ENCODE measurements around the gene PHLDB1. TPM values are rescaled to one million over a fixed set of nuclear protein-coding genes. Genes with fewer than 3 reads are reported as not detected.

PHLDB1 gene
- polyA plus RNA-seq, 4 donors: 103 to 191 (median 146) TPM

- no peak for DNase-seq (ENCODE audit: low read depth in 4 of 4, low spot score in 2 of 4)
Measured at GRCh38 chr11:118621071-118621783, 13.8 kb downstream of the PHLDB1 start.

GRCh38 chr11:118621784-118622375 lies 14.5 kb downstream of the PHLDB1 start:
- no peak for DNase-seq (ENCODE audit: low read depth in 4 of 4, low spot score in 2 of 4)

GRCh38 chr11:118622376-118623268 lies 15.2 kb downstream of the PHLDB1 start:
- no peak for DNase-seq (ENCODE audit: low read depth in 4 of 4, low spot score in 2 of 4)

GRCh38 chr11:118623269-118623655 lies 15.8 kb downstream of the PHLDB1 start:
- DNase-seq (ENCODE audit: low read depth in 4 of 4, low spot score in 2 of 4): no peak

GRCh38 chr11:118625036-118625690 lies 17.7 kb downstream of the PHLDB1 start:
- no peak for DNase-seq (ENCODE audit: low read depth in 4 of 4, low spot score in 2 of 4)

- no peak for DNase-seq (ENCODE audit: low read depth in 4 of 4, low spot score in 2 of 4)
Measured at GRCh38 chr11:118625976-118626375, 18.6 kb downstream of the PHLDB1 start.

- no peak for DNase-seq (ENCODE audit: low read depth in 4 of 4, low spot score in 2 of 4)
Measured at GRCh38 chr11:118627566-118627965, 20.2 kb downstream of the PHLDB1 start.

- DNase-seq (ENCODE audit: low read depth in 4 of 4, low spot score in 2 of 4): no peak
Measured at GRCh38 chr11:118628031-118628430, 20.6 kb downstream of the PHLDB1 start.

GRCh38 chr11:118628432-118628831 lies 21.0 kb downstream of the PHLDB1 start:
- no peak for DNase-seq (ENCODE audit: low read depth in 4 of 4, low spot score in 2 of 4)

- no peak for DNase-seq (ENCODE audit: low read depth in 4 of 4, low spot score in 2 of 4)
Measured at GRCh38 chr11:118628861-118629549, 21.6 kb downstream of the PHLDB1 start.

- DNase-seq (ENCODE audit: low read depth in 4 of 4, low spot score in 2 of 4): no peak
Measured at GRCh38 chr11:118629761-118630661, 22.6 kb downstream of the PHLDB1 start.

- no peak for DNase-seq (ENCODE audit: low read depth in 4 of 4, low spot score in 2 of 4)
Measured at GRCh38 chr11:118631142-118631909, 23.9 kb downstream of the PHLDB1 start.

GRCh38 chr11:118632577-118633318 lies 25.3 kb downstream of the PHLDB1 start:
- no peak for DNase-seq (ENCODE audit: low read depth in 4 of 4, low spot score in 2 of 4)

GRCh38 chr11:118633319-118633690 lies 25.9 kb downstream of the PHLDB1 start:
- DNase-seq (ENCODE audit: low read depth in 4 of 4, low spot score in 2 of 4): no peak

- no peak for DNase-seq (ENCODE audit: low read depth in 4 of 4, low spot score in 2 of 4)
Measured at GRCh38 chr11:118633979-118634378, 26.6 kb downstream of the PHLDB1 start.

- DNase-seq (ENCODE audit: low read depth in 4 of 4, low spot score in 2 of 4): no peak
Measured at GRCh38 chr11:118634431-118635236, 27.2 kb downstream of the PHLDB1 start.

GRCh38 chr11:118635237-118635591 lies 27.8 kb downstream of the PHLDB1 start:
- DNase-seq (ENCODE audit: low read depth in 4 of 4, low spot score in 2 of 4): no peak

All from left renal cortex interstitium (tissue), 4 donors.